Osteoblast (primary cell): ENCODE results near the gene TOM1L2. TPM values are rescaled to one million over a fixed set of nuclear protein-coding genes. Genes with fewer than 3 reads are reported as not detected.

Experiments
- DNase-seq: peaks from one replicate; pipeline ENCODE4 v3.0.0; 2011; ENCODE audit warnings: low spot score, mixed read lengths; ENCODE audit not compliant: insufficient read length; ENCODE audit errors: missing footprints
- H2AFZ ChIP-seq: 2 replicates; pipeline ENCODE4 v1.6.0; 2011; ENCODE audit warnings: mild to moderate bottlenecking, low read length
- H3K27ac ChIP-seq: 2 replicates; pipeline ENCODE4 v1.5.1; 2011; ENCODE audit warnings: mild to moderate bottlenecking, low read depth, low read length, moderate library complexity
- H3K27me3 ChIP-seq: 2 replicates; pipeline ENCODE4 v1.6.0; 2012; ENCODE audit warnings: mild to moderate bottlenecking, control low read depth, inconsistent platforms, low read length, moderate library complexity; ENCODE audit not compliant: insufficient read depth
- H3K36me3 ChIP-seq: 2 replicates; pipeline ENCODE4 v1.5.1; 2011; ENCODE audit warnings: mild to moderate bottlenecking, low read length, control low read depth, moderate library complexity; ENCODE audit not compliant: insufficient read depth
- H3K4me1 ChIP-seq: 2 replicates; pipeline ENCODE4 v1.5.1; 2011; ENCODE audit warnings: mild to moderate bottlenecking, low read length, control low read depth, moderate library complexity; ENCODE audit not compliant: insufficient read depth
- H3K4me2 ChIP-seq: 2 replicates; pipeline ENCODE4 v1.6.0; 2011; ENCODE audit warnings: mild to moderate bottlenecking, low read length; ENCODE audit not compliant: insufficient read depth
- H3K4me3 ChIP-seq: fragments of 200-600 bp; sonication (generic); 3 replicates; pipeline ENCODE4 v1.5.1; 2012; ENCODE audit warnings: mild to moderate bottlenecking, low read length, inconsistent platforms; ENCODE audit not compliant: insufficient read depth
- H3K79me2 ChIP-seq: 2 replicates; pipeline ENCODE4 v1.6.0; 2012; ENCODE audit warnings: mild to moderate bottlenecking, low read length, control low read depth, inconsistent platforms; ENCODE audit not compliant: insufficient read depth
- H3K9me3 ChIP-seq: 2 replicates; pipeline ENCODE4 v1.5.1; 2011; ENCODE audit warnings: low read depth, low read length, control low read depth
- H4K20me1 ChIP-seq: 2 replicates; pipeline ENCODE4 v1.6.0; 2012; ENCODE audit warnings: mild to moderate bottlenecking, low read length, control low read depth; ENCODE audit not compliant: insufficient read depth
- total RNA-seq: library from RNA; depleted of rRNA; stranded (reverse); fragments of >200 nt; gene quantifications from 2 replicates; pipeline ENCODE4 v1.2.3, GENCODE V29; 2012
- TF ChIP-seq, protein P1 (sequence below): IDR thresholded peaks from 2 replicates; pipeline ENCODE4 v1.5.1; 2011; ENCODE audit warnings: mild to moderate bottlenecking, low read depth, low read length, moderate library complexity; ENCODE audit errors: extremely low read depth

Gene TOM1L2
- total RNA-seq, 1 donor = 38.7 TPM

DNA sequence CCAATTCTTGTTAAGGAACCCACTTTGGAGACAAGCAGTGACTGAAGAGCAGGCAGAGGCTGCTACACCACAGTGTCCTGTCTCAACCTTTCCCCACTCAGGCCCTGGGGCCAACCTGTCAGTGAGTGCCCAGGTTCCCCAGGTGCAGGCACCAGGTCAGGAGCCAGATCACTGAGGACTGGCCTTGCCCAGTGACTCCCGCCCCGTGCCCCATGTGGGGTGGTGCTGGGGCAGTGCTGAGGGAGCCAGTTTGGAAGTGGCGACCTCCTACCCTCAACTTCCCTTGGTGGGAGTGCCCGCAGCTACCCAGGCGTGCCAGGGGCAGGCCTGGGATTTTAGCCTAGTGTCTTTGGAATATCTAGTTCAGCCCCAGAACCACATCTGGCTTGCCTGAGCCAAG is 164.8 kb downstream of the TOM1L2 start:
- Histone ChIP-seq H2AFZ (no peak overlapping the region), H3K79me2 (no peaks in the 10 kb centered on the region), H3K27ac (no peak overlapping the region), H3K27me3 (no peaks in the 10 kb centered on the region), H3K4me2 (no peak overlapping the region), H3K4me3 (no peak overlapping the region), H3K4me1 (no peaks in the 10 kb centered on the region), H4K20me1 (peaks cover 14% of the 10 kb centered on the region), H3K36me3 (peaks cover 33% of the 10 kb centered on the region), H3K9me3 (no peaks in the 10 kb centered on the region)
- DNase-seq = no peak
- TF ChIP-seq, protein P1, sequence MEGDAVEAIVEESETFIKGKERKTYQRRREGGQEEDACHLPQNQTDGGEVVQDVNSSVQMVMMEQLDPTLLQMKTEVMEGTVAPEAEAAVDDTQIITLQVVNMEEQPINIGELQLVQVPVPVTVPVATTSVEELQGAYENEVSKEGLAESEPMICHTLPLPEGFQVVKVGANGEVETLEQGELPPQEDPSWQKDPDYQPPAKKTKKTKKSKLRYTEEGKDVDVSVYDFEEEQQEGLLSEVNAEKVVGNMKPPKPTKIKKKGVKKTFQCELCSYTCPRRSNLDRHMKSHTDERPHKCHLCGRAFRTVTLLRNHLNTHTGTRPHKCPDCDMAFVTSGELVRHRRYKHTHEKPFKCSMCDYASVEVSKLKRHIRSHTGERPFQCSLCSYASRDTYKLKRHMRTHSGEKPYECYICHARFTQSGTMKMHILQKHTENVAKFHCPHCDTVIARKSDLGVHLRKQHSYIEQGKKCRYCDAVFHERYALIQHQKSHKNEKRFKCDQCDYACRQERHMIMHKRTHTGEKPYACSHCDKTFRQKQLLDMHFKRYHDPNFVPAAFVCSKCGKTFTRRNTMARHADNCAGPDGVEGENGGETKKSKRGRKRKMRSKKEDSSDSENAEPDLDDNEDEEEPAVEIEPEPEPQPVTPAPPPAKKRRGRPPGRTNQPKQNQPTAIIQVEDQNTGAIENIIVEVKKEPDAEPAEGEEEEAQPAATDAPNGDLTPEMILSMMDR = no peak

DNA sequence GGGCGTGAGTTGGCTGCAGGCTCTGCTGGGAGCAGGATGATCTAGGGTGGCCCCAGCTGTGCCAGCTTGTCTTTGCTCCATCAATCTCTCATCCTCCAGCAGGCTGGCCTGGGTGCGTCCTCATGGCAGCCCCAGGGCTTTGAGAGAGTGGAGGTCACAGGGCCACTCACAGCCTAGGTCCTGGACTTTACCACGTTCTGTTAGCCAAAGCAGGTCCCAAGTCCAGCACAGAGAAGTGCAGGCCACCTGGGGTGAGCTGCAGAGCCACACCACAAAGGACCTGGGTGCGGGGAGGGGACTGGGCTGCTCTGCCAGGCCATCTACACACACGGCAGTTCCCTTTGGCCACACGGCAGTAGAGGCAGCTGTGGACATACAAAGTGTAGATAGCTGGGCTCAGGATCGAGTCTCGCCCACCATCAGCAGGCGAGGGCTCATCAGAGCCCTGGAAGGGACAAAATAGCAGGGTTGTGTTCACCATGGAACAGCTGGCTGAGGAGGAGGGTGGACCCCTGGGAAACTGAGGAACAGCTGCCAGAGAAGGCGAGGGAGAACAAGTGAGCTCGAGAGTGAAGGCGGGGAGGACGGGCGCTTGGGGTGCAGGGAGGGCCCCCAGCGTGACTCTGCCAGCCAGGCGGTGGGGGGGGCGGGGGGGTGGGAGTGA is 165.5 kb downstream of the TOM1L2 start:
- Histone ChIP-seq H3K4me2 (no peak overlapping the region), H3K27ac (no peak overlapping the region), H3K36me3 (peaks cover 27% of the 10 kb centered on the region), H3K4me1 (no peaks in the 10 kb centered on the region), H4K20me1 (peaks cover 10% of the 10 kb centered on the region), H3K4me3 (no peak overlapping the region), H2AFZ (no peak overlapping the region), H3K9me3 (no peaks in the 10 kb centered on the region), H3K27me3 (no peaks in the 10 kb centered on the region), H3K79me2 (no peaks in the 10 kb centered on the region)
- TF ChIP-seq, protein P1 = no peak
- DNase-seq = no peak

DNA sequence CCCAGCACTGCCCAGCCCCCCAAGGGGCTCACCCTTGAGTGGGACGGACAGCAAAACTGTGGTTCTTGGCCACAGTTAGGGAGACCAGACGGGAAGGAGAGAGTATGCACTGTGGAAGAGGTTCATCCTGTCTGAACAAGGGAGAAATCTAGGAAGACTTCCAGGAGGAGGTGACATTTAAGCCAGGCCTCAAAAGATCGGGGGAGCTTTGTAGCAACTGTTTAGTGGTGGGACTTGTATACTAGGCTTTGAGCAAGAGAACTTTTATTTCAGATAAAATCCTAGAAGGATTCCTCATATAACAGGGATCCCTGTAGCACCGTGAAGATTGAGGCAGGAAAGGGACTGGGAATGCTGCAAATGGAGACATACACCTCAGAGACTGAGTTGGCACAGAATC is 166.2 kb downstream of the TOM1L2 start:
- no peaks in the 10 kb centered on the region for H3K4me1 ChIP-seq
- no peak overlapping the region for H3K27ac ChIP-seq
- H4K20me1 ChIP-seq = peaks cover 10% of the 10 kb centered on the region
- TF ChIP-seq, protein P1 = no peak
- no peaks in the 10 kb centered on the region for H3K9me3 ChIP-seq
- H3K27me3 ChIP-seq = no peaks in the 10 kb centered on the region
- no peak overlapping the region for H2AFZ ChIP-seq
- peak; percentile 88 for DNase-seq
- H3K4me2 ChIP-seq = no peak overlapping the region
- peaks cover 25% of the 10 kb centered on the region for H3K36me3 ChIP-seq
- no peaks in the 10 kb centered on the region for H3K79me2 ChIP-seq
- no peak overlapping the region for H3K4me3 ChIP-seq

DNA sequence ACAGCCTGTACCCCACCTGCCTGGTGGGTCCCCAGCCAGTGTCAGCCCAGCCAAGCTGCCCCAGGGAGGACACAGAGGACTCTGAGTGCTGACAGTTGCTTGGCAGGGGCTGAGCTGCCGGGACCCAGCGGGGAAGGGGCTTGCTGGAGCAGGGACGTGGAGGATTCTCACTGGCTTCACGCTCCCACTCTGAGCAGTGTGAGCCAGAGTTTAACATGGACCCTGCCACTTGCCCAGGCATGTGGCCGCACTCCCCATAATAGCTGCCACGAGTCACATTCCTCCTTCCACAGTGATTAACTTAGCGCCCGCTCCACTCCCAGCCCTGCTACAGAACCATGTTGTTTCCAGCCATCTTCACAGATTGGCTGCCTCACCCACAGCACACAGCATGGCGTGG is 166.6 kb downstream of the TOM1L2 start:
- H2AFZ ChIP-seq = no peak overlapping the region
- peaks cover 12% of the 10 kb centered on the region for H4K20me1 ChIP-seq
- TF ChIP-seq, protein P1 = no peak
- H3K36me3 ChIP-seq = peaks cover 22% of the 10 kb centered on the region
- H3K4me2 ChIP-seq = no peak overlapping the region
- no peak overlapping the region for H3K27ac ChIP-seq
- DNase-seq = peak; percentile 89
- H3K9me3 ChIP-seq = no peaks in the 10 kb centered on the region
- no peak overlapping the region for H3K4me3 ChIP-seq
- H3K79me2 ChIP-seq = no peaks in the 10 kb centered on the region
- H3K4me1 ChIP-seq = no peaks in the 10 kb centered on the region
- no peaks in the 10 kb centered on the region for H3K27me3 ChIP-seq
